ENCODE data around the gene PEPD. TPM values are rescaled to one million over a fixed set of nuclear protein-coding genes. Genes with fewer than 3 reads are reported as not detected.

Gene PEPD
- total RNA-seq: 34.9 TPM

DNA sequence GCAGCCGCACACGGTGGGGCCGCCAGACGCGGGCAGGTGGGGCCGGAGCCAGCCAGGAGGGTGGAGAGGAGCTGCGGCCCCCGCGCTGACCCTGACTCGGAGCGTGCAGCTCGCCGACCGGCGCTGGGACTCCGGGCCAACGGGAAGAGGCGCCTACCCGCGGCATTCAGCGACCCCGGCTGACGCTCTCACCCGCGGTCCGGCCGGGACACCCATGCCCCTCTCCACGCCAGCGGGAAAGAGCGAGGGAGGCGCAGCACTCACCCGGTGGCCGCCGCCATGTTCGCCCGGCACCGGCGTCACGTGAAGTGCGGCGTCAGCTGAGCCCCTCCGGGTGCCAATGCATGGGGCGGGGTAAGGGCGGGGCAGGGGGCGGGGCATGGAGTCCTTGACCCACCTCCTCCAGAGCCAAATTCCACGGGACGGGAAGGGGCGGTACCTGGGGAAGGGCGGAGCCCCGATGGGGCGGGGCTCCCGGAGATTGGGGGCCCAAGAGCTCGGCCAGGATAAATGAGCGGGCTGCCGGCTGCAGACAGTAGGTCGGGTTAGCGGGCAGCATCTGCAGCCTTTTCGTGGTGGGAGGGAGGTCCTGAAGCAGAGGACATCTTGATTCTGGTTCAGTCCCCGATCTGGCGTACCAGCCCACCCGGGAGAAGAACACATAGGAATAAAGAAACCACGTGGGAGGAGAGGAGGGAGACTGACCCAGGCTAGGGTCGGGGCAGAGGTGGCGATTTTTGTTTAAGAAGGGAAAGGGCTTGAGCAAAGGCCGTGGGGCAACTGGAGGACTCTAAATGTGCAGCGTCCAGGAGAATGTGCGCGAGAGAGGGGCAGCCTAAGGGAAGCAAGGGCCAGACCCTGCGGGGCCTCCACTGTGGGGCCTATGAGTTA is at the start of gene PEPD:
Gene PEPD (minus strand): TSS at position 312 of the 891 bp plus-strand sequence. CDS start 31 bp downstream, at position 281.

DNA sequence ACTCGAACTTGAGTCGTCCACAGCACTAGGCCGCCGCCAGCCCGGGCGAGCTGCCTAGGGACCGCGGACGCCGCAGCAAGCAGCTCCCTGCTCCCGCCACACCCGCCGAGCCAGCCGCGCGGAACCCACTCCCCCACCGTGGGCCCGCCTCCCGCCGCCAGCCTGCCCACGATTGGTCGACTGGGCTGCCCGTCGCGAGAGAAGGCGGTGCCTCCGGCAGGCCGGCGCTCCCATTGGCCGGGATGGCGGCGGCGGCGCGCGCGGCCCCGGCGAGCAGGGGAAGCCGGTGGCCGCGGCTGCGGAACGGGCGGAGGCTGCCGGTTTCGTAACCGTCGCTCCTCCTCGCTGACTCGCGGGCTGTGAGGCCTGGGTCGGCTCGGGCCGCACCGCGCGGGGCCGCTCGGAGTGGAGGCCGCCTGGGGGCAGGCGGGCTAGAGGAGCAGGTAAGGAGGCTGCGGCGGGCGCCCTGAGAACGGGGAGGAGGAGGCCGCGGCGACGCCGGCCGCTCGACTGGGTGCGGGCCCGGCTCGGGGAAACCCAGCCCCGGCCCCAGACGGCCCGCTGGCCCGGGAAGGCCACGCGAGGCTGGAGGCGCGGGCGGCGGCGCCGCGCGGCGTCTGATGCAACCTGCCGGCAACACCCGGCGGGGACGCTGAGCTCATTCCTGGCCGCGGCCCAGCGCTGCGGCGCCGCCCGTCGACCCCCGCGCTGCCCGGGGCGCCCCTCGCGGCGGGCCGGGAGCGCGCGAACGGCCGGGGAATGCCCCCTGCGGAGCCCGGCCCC is 147.9 kb downstream of the PEPD start, which contains the start of gene CEBPG:
Gene CEBPG (plus strand): TSS at position 257 of the 783 bp plus-strand sequence. CDS start 5,531 bp downstream, outside the sequence.

Other genes with a start within 250 kb of the PEPD start
- 3.5 TPM for gene CEBPA, start 219.3 kb downstream of the PEPD start, total RNA-seq
- 38.2 TPM for gene CEBPG, start 148.1 kb downstream of the PEPD start, total RNA-seq
- gene CHST8, start 100.2 kb upstream of the PEPD start, total RNA-seq: 3.8 TPM